Stimulated activated CD8-positive, alpha-beta memory T cell treated with anti-CD3 and anti-CD28 coated beads, Interleukin-15, amount 100 ng/mL, for 4 hours (primary cell): Measurements from ENCODE around the gene BACH2.
A peak's percentile ranks its signal among the peaks of the same experiment; 100 is the strongest.

Experiments
- DNase-seq, 2 donors: peaks; one replicate each; pipeline ENCODE4 v3.0.0-alpha.2; 2020; ENCODE audit warnings: low read depth in 2 of 2

BACH2 gene

DNA sequence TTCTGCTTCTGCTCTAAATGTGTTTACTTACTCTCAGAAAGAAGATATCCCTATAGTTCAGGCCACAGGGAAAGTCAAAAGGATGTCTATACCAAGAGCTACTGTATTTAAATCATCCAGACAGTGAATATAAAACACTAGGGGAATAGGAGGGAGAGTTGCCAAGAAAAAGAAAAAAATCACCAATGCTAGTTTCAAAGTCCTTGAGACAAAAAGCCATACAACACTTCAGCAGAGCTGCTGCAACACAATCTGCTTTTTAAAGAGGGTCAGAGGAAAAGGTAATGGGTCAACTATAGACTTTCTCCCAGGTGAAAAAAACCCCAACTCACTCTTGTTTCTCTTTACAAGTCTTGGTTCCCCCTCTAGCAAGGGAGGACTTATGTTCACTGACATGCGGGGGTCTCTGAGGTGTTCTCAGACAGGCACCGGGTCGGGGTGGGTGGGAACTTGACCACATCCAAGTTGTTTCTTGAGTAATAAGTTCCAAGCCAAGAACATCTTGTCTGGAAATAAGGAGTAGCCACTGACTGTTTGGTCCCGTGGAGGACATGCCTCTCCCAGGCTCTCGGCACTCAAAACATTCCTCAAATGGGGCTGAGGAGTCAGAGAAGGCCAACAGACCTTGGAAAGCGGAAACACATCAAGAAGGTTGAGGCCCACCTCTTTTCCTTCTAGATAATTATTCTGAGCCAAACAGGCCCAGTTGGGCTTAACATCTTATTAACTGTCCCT lies 354.7 kb downstream of the BACH2 start:
- DNase-seq, result no peak

DNA sequence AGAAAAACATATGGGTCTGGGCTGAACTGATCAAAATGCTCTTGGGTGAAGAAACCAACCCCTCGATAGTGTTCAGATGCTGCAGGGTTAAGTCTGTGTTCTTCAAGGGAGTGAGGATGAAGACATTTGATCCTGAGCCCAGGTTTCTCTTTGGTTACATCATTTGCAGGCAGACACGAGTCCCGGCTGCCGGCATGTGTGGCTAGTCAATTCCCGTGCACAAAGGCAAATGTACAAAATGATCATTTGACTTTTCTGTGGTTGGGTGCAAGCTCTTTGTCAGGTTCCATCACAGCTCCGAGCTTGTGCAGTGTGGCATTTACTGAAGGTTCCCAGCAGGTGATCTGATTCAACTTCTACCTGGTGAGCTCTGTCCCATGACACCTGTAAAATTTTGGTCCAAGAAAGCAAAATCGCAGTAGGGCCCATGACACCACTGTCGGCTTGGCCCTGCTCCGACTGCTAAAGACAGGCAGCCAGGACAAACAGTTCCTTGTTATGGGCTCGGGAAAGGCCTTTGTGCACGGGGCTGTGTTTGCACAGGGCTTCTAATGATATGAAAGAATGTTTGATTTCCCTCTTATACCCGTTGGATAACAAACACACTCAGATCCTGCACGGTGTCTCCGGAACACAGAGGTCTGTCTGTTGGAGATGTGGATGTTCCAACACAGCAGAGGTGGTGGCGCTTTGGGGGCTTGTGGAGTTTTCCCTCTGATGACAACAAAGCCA lies 355.4 kb downstream of the BACH2 start:
- no peak for DNase-seq

DNA sequence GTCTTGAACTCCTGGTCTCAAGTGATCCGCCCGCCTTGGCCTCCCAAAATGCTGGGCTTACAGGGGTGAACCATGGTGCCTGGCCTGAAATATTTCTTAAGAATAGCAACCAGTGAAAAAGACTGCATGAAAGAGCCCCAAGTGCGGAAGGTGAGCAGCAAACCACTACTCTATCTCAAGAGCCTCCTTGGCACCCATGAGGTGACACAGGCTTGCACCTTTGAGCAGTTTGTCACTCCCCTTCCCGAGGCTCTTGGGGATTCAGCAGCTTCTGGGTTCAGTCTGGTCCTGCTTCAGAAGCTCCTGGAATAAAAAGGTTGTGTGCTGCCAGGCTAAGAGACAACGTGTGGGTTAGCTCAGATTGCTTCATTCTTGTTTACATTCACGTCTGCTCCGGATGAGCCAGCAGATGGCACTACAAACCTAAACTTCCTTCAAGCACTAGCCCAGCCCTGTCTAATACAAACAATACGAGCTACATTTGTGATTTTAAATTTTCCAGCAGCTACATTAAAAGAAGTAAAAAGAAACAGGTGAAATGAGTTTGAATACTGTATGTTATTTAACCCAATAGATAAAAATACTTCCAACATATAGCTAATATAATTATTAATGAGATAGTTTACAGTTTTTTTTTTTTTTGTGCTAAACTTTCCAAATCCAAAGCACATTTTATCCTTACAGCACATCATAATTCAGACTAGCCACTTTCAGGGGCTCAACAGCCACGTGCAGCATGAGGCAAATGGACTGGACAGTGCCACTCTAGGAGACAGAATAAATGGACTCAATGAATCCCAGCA lies 356.2 kb downstream of the BACH2 start:
- peak in 1 of 2 donors; percentile 48 for DNase-seq

DNA sequence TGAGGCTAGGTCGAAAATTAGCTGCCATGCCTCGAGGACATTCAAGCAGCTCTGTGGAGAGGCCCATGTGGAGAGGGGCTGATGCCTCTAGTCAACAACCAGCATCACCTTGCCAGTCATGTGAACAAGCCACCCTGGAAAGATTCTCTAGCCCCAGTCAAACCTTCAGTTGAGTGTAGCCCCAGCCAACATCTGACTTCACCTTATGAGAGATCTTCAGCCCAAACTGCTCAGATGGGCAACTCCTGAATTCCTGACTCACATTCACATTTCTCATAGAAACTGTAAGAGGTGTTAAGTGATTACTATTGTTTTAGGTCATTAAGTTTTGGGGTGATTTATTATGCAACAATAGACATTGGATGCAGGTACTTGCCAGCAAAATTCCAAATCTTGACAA lies 357.5 kb downstream of the BACH2 start:
- DNase-seq, result no peak

DNA sequence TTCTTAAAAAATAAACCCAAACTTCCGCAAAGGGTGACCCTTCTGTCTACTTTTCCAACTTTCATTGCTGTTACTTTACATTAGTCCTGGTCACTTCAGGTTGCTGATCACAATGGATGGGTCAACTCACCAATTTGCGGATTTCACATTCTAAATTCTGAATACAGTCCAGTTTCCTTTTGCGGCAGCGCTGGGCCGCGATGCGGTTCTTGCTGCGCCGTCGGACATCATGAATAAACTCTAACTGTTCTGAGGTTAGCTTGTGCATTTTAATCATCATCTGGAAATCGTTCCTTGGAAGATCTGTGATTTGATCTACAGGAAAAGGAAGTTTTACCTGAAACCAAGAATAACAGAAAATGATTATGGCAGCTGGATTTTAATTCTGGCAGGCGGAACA lies 358.6 kb downstream of the BACH2 start:
- no peak for DNase-seq

DNA sequence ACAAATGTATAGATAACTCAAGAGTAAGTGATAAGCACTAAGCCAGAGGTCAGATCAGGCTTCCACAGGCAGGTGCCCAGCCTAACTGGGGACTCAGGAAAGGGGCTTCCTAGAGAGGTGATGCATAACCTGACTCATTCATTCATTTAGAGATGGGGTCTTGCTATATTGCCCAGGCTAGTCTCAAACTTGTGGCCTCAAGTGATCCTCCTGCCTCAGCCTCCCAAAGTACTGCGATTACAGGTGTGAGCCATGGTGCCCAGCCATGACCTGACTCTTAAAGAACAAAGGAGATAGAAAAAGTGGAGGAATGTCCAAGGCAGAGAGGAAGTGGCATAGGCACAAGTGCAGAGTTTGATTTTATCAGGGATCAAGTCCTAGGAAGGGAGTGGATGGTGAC lies 360.5 kb downstream of the BACH2 start:
- DNase-seq, result no peak

DNA sequence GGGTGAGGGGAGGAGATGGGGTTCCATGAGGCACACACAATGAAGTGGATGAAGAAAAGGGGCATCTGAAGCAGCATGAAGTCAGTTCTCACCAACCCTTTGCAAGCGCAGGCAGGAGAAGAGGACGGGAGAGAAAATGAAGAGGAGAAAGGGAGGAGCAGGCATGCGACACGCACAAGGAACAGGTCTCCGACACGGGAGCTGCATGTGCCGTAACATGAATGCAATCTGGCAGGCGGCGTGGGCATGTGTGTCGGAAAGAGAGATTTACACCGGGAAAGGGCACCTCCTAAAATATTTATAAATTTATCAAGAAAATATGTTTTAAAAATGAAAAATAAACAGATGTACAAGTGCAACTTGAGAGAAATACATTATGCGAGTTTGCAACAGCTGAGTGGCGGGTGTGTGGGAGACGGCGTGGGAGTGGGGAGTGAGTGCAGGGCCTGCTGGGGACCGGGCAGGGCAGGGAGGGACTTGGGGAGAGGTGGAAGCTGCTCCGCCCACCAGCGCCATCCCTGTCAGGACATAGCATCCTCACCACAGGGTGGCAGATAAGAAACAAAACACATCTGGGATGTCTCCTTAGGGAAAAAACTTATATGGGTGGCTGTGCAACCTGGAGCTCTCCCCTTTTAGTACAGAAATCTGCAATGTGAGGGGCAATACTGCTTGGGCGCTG lies 361.8 kb downstream of the BACH2 start:
- DNase-seq, result no peak

DNA sequence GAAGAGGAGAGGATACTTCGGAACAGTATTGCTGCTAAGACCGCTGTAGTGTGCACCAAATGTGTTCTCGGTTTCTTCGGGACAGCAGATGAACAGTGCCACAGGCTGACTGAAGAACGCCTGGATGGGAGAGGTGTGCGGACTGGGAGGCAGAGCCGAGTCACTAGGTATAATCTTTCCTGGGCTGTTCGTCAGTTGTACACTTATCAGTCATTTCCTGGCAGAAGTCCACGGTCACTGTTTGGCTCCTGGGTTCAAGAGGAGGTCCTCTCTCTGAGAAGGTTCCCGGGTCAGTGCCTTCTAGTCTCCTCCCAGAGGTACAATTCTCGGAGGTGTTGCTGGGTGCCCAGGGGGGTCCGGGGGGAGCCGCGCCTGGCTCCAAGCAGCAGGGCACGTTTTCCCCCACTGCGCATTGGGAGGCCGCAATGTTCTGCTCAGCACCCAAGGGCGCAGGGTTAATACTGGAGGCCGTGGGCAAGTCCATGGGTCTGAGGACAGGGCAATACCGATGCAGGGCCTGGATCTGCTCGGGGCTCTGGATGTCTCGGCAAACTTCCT lies 364.3 kb downstream of the BACH2 start:
- DNase-seq, result no peak

DNA sequence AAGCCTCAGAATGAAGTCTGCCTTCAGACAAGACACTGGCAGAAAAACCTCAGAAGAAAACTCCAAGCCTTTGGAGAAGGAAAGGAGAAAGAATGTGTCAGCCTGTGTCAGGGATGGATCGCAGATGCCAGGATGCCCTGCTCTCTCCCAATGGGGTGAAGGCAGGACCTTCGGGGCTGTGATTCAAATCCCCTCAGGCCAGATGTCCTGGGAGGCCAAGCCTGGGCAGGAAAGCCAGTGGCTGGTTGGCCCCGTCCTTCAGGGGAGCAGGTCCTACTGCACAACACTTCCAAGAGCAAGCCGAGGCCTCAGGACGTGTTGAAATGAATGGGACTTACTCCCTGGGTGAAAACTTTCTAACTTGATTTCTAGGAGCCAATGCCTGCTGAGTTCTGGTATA lies 365.9 kb downstream of the BACH2 start:
- no peak for DNase-seq

DNA sequence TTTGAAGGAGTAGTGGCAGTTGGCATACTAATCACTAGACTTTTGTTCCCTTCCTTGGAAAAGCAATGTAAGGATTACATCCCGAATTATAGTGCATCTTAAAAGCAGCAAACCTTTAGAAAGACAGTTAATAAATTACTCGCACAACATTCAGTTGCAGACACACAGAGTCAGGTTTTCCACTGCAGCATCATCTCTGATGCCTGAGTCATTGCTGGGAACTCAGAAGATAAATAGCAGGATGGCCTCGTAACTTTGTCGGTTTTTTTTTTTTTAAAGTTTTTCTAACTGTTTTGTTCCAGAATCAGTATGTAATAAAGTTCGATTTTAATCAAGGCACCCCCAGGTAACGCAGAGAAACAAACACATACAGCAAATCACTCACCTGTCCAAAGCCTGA lies 368.0 kb downstream of the BACH2 start:
- DNase-seq, result no peak

DNA sequence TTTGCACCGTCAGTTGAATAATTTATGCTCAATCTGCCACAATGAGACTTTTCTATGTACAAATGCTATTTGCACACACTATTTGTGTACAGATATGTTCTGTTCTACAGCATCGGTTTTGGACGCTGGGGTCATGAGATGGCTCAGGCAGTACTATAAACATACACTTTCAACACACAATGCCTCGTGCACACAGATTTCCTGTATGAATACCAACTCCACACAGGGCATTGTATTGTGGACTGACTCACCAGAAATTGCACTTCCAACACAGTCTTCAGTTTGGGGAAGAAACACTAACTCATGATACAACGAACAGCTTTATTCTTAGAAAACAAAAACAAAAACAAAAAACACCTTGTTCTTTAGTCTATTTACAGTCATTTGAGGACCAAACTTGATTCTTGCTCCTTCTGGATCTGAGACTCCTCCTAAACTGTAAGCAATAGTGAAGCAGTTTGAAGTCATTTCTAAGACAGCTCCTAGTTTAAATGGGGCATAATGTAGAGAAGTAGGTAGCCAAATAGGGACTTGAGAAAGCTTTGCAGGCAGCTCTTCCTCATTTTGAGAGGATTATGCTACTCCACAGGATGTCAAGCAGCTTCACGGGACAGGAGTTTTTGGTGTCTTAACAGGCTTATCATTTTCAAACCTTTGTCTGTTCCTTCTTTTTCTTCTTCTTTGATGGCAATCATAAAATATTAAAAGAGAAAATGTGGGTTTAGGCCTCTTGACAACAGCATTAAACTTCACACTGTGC lies 368.7 kb downstream of the BACH2 start:
- DNase-seq, result no peak

DNA sequence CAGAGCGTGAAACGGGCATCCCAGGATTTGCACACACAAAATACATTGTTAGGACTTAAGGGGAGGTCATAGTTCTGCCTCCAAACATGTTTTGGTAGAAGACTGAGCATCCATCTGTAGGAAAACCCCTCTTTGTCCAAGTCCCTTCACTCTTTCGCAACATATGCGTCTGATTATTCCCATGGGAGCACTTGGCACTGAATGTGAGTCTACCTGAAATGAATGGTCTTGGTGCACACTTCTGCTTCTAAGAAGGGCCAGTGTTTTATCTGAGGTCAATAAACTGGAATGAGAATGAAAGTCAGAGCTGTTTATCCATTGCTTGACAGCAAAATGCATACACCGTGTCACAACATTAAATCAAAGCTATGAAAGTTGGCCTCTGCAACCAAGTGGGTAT lies 369.4 kb downstream of the BACH2 start:
- no peak for DNase-seq

DNA sequence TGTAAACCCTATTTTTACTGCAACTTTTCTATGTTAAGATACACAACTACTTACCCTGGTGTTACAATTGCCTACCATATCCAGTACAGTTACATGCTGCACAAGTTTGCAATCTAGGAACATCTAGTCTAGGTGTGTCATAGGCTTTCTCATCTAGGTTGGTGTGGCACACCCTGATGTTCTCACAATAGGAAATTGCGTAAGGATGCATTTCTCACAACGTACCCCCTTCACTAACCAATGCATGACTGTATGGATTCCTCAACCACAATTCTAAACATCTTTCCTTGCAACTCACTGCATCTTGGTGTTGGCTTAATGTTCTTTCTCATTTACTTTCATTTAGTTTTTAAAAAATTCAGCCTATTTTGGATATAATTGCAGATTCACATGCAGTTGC lies 370.8 kb downstream of the BACH2 start:
- no peak for DNase-seq

DNA sequence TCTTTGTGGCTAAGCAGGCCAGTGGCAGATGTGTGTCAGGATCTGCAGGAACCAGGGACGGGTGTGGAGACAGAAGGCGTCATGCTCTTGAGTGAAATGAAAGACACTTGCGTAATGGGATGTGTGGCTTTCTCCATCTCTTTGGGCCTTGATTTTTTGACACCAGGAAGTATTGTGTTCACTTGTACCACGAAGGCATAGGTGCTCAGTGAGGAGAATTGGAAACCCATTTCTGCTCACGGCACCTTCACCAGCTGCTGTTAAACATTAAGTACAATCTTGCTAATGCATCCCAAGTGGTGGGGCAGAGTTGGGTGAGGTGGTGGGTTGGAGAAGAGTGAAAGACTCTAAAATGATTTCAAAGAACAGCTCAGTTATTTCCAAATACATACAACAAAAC lies 372.4 kb downstream of the BACH2 start:
- no peak for DNase-seq

DNA sequence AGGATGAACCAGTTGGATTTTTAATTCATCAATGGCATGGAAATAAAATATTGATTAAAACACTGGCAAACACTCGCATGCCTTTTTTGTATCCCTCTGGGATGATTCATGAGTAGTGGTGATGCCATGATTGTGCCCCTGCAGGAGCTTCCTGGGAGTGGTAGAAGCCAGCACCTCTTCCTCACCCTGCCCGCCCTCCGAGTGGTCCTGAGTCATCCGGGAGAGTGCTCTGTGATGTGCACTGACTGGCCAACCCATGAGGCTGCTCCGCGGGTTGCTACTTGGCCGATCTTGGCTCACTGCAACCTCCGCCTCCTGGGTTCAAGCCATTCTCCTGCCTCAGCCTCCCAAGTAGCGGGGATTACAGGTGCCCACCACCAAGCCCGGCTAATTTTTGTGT lies 375.0 kb downstream of the BACH2 start:
- DNase-seq, result no peak

DNA sequence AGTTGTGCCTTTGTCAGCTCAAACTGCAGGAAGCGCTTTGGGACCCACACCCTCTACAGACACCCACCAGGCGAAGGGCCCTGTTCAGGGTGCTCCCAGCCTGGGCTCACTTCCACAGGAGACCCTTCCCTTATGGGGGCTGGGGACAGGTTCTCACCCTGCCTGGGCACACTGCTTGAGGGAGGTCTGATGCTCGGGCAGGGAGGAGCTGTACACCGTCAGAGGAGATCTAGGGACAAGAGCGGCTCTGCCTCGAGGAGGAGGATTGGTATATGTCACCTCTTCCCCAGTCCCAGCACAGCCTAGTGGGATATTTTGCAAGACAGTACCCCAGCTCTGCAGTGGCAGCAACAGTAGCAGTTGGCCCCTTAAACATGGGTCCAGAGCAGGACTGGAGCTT lies 375.4 kb downstream of the BACH2 start:
- DNase-seq, result no peak

DNA sequence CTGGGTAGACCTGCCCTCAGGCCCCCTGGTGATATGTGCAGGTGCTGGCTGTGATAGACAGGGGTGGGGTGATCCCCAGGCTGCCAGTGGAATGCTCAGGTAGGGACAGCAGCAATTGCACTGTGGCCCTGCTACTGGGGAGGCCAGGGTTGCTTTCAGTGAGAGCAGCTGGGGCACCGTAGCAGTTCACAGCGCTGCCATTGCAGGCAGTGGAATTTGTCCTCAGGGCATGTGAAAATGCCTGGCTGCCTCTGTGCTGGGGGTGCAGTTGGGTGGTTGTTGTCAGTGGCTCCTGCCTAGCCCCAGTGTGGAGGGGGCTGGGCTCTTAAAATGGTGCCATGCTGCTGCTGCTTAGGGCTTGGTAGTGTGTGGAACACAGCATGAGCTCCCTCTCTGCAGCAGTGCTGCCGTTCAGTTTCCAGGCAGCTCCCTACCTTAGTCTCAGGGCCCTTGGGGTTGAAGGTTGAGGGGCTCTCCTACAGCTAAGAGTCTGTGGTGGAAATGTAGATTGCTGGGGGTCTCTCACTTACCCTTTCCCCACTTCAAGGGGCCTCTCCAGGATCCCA lies 378.8 kb downstream of the BACH2 start:
- no peak for DNase-seq

DNA sequence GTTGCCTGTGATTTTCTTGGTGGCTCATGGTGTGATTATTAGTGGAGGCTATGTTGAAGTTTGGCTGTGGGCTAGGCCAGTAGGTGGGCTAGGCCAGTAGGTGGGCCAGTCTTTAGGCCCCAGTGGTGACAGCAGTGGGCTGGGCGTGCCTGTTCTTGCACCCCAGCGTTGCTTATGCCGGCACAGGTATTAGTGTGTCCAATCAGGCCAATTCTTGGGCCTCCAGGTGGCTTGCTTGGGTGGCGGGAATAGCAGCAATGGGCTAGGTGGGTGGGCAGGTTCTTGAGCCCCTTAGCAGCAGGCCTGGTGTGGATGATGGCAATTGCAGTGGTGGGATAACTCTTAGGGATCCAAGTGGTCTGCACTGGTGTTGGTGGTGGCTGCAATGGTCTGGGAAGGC lies 379.4 kb downstream of the BACH2 start:
- DNase-seq, result no peak

DNA sequence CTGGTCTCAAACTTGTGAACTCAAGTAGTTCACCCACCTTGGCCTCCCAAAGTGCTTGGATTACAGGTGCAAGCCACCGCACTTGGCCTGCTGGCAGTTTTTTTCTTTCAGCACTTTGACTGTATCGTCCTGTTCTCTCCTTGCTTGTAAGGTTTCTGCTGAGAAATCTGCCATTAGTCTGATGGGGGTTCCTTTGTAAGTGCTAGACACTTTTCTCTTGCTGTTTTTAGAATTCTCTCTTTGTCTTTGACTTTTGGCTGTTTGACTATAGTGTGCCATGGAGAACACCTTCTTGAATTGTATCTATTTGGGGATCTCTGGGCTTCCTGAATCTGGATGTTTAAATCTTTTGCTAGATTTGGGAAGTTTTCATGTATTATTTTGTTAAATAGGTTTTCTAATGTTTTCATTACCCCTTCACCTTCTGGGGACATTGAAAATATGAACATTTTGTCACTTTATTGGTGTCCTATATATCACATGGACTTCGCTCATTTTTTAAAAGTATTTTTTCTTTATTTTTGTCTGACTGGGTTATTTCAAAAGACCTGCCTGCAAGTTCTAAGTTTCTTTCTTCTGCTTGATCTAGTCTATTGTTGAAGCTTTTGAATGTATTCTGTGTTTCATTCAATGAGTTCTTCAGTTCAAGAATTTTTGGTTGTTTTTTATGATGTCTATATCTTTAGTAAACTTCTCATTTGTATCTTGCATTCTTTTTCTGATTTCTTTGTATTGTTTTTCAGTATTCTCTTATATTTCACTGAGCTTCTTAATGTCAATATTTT lies 380.3 kb downstream of the BACH2 start:
- DNase-seq, result no peak

DNA sequence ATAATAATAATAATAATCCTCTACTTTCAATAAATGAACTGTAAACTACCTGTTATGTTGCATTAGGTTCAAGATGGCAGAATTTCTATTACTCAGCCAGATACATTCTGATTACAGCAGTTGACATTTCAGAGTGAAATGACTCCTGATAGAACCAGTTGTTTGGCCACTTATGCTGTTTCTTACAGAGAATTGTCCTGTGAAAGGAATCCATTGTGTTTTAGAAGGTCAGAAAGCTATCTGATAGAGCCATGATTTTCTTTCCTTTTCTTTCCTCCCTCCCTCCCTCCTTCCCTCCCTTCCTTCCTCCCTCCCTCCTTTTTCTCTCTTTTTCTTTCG lies 385.8 kb downstream of the BACH2 start:
- no peak for DNase-seq
